GM23248 (cell line): ENCODE measurements around the gene TBC1D1.

Experiments used
- EZH2 ChIP-seq: fragments of 200-600 bp; sonication (generic); IDR thresholded peaks from 2 replicates; pipeline ENCODE4 v1.6.1; 2018; ENCODE audit warnings: antibody characterized with exemption, mild to moderate bottlenecking; ENCODE audit not compliant: insufficient read depth, poor library complexity, severe bottlenecking
- EZH2phosphoT487 ChIP-seq: fragments of 200-600 bp; sonication (generic); IDR thresholded peaks from 2 replicates; pipeline ENCODE4 v1.6.1; 2018; ENCODE audit warnings: antibody characterized with exemption, moderate library complexity, mild to moderate bottlenecking, low read depth; ENCODE audit not compliant: insufficient read depth

- TF ChIP-seq EZH2phosphoT487: no peak
- TF ChIP-seq EZH2: no peak
Observed at GRCh38 chr4:38109370-38109769, 218.5 kb downstream of the TBC1D1 start.
